ENCODE results near the gene ANXA3. TPM values are rescaled to one million over a fixed set of nuclear protein-coding genes. Genes with fewer than 3 reads are reported as not detected.

The ANXA3 gene
- total RNA-seq, 4 donors from 2014 or later: 98.4 to 216 (median 186) TPM

DNA sequence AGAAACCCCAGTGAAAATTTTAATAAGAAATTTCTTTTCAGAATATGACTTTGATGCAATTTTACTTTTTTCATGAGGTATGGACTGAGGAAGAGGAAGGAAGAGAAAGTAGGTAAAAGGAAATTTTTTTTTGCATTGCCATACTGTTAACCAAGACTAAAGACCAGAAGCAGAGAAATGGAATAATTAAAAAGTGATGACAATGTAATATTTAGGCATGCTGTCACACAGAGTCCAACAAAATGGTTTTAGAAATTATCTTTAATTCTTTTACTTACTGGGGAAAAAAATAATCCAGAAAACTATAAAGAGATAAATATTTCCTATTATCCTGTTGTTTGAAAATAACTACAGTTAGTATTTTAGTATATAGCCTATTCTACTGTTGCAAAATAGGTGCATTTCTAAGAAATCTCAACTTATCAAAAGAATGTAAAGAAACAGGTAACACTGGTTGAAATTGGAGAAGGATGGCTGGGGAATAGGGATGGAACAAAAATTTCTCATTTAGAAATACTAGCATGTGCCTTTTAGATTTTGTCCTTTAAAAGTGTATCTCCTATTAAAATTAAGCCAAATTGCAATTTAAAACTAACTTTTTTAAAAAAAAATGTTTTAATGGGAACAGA lies 92.6 kb downstream of the ANXA3 start:
- intact Hi-C loops (cut with DNase I): loop anchor here (10.0 kb wide), 1 partner anchor 221 kb away; no protein-coding TSS in a partner anchor
- H3K27ac ChIP-seq (replicated peaks in 1 of 4): peak overlapping the region in 1 of 4 donors; percentile 76
- H3K36me3 ChIP-seq: no peaks in the 10 kb centered on the region
- no peaks in the 10 kb centered on the region for H3K9me3 ChIP-seq
- H3K27me3 ChIP-seq: no peaks in the 10 kb centered on the region
- peaks cover 34 to 49% (median 37%) of the 10 kb centered on the region in 4 donors for H3K4me1 ChIP-seq
- TF ChIP-seq POLR2AphosphoS5 (IDR thresholded peaks at IDR 0.05): no peak
- TF ChIP-seq EP300 (IDR thresholded peaks at IDR 0.05): no peak
- TF ChIP-seq POLR2A (IDR thresholded peaks at IDR 0.05; ENCODE audit: low read depth): no peak
- TF ChIP-seq, protein P1, sequence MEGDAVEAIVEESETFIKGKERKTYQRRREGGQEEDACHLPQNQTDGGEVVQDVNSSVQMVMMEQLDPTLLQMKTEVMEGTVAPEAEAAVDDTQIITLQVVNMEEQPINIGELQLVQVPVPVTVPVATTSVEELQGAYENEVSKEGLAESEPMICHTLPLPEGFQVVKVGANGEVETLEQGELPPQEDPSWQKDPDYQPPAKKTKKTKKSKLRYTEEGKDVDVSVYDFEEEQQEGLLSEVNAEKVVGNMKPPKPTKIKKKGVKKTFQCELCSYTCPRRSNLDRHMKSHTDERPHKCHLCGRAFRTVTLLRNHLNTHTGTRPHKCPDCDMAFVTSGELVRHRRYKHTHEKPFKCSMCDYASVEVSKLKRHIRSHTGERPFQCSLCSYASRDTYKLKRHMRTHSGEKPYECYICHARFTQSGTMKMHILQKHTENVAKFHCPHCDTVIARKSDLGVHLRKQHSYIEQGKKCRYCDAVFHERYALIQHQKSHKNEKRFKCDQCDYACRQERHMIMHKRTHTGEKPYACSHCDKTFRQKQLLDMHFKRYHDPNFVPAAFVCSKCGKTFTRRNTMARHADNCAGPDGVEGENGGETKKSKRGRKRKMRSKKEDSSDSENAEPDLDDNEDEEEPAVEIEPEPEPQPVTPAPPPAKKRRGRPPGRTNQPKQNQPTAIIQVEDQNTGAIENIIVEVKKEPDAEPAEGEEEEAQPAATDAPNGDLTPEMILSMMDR (IDR thresholded peaks at IDR 0.05): no peak
- H3K4me3 ChIP-seq: no peak overlapping the region
- DNase-seq (ENCODE audit: extremely low spot score): no peak

DNA sequence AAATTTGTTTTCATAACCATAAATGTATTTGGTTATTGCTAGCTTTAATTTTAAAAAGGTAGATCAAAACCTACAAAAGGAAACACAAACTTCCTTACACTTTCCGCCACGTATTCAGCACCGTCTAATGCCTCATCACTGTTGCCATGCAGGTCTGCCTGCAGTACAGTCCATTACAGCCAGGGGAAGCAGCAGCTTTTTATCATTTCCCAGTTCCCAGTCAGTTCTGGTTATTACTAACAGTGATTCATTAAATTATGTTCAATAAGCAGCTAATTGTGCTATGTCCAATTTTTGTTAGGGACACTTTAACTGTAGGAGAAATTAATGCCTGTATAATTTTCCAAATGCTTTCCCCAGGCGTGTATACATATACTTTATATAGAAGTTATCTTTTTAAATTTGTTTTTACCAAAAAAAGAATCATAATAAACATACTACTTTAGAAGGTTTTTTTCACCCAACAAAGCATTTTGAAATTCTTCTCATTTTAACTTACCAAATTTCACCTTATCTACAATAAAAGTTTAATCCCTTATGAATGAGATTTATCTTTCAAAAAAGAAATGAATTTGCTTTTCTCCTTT lies 93.3 kb downstream of the ANXA3 start:
- peaks cover 34 to 49% (median 37%) of the 10 kb centered on the region in 4 donors for H3K4me1 ChIP-seq
- no peak for DNase-seq (ENCODE audit: extremely low spot score)
- WGBS: 23% methylated on average over 4 of the region's 4 CpGs

DNA sequence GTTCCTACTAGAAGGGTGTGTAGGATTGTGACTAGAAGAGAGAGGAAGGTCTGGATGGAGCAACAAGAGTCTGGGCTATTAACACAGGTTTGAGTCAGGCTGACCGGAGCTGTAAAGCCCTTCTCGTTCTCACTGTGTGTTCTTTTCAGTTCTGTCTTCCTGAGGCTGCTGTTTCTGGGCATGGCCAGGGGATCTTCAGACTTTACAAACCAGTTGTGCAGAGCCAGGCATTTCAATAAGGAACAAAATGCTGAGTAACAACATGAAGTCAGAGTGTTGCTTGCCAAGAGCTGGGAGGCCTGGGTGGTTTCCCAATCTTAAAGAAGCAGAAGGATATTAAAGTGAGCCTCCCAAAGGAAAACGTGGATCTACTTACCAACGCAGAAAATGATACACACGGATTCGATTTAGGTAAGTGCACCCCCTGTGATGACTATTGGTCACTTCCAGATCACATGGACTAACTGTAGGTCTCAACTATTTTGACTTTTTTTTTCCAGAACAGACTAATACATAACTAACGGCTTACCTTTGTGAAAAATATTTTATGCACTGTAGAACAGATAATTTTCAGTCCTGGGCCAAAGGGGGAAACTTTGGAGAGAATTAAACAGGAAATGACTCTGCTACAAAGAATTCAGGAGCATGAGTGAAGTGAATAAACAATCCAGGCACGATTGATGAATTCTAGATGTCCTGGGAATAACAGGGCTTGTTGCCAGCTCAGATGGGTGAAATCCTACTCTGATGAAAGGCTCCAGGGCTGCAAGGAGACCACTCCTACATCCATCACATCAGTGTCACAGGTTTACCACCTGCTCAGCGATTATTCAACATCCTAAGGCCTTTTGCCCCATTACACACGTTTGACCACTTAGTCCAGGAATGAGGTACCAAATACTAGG lies 94.5 kb downstream of the ANXA3 start:
- H3K4me1 ChIP-seq: peaks cover 36 to 56% (median 39%) of the 10 kb centered on the region in 4 donors
- WGBS: 14% methylated on average over 10 of the region's 10 CpGs
- no peaks in the 10 kb centered on the region for H3K27me3 ChIP-seq
- intact Hi-C loops (cut with DNase I): loop anchor here (2.0 to 10.0 kb wide), 2 partner anchors 129 to 219 kb away; no protein-coding TSS in a partner anchor
- DNase-seq (ENCODE audit: extremely low spot score): peak; percentile 95
- peak overlapping the region; percentile 1 to 32 (median 12) for H3K4me3 ChIP-seq
- peak overlapping the region; percentile 76 to 84 (median 79) for H3K27ac ChIP-seq (replicated peaks in 1 of 4)
- TF ChIP-seq POLR2AphosphoS5 (IDR thresholded peaks at IDR 0.05): peak; percentile 59 to 66
- TF ChIP-seq EP300 (IDR thresholded peaks at IDR 0.05): no peak
- no peaks in the 10 kb centered on the region for H3K9me3 ChIP-seq
- no peaks in the 10 kb centered on the region for H3K36me3 ChIP-seq

More for the DNA sequence above, 93.3 kb downstream of the ANXA3 start:
- no peaks in the 10 kb centered on the region for H3K36me3 ChIP-seq
- H3K27me3 ChIP-seq: no peaks in the 10 kb centered on the region
- H3K4me3 ChIP-seq: no peak overlapping the region
- peak overlapping the region; percentile 76 to 84 (median 79) for H3K27ac ChIP-seq (replicated peaks in 1 of 4)
- TF ChIP-seq, protein P1 (IDR thresholded peaks at IDR 0.05): peak; percentile 98 to 99 (median 99)
- TF ChIP-seq POLR2AphosphoS5 (IDR thresholded peaks at IDR 0.05) (no peak), EP300 (IDR thresholded peaks at IDR 0.05) (no peak)
- intact Hi-C loops (cut with DNase I): loop anchor here (10.0 kb wide), 1 partner anchor 220 kb away; no protein-coding TSS in a partner anchor
- H3K9me3 ChIP-seq: no peaks in the 10 kb centered on the region

DNA sequence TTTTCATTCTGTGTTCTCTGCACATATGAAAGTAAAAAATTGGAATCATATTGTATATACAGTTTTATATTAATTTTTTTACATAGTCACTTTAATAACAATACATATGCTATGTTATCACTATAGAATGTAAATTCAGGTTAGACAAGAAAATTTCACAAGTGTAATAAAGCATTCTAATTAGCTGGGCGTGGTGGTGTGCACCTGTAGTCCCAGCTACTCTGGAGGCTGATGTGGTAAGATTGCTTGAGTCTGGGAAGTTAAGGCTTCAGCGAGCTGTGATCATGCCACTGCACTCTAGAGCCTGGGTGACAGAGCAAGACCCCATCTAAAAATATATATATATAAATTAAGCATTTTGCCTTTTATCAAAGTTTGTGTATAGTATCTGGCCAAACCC lies 95.7 kb downstream of the ANXA3 start:
- intact Hi-C loops (cut with DNase I): loop anchor here (2.0 to 10.0 kb wide), 2 partner anchors 128 to 218 kb away; no protein-coding TSS in a partner anchor
- TF ChIP-seq, protein P1 (IDR thresholded peaks at IDR 0.05): no peak
- no peak for TF ChIP-seq EP300 (IDR thresholded peaks at IDR 0.05)
- TF ChIP-seq POLR2AphosphoS5 (IDR thresholded peaks at IDR 0.05): no peak
- no peak for TF ChIP-seq POLR2A (IDR thresholded peaks at IDR 0.05; ENCODE audit: low read depth)
- DNase-seq (ENCODE audit: extremely low spot score): no peak
- H3K4me3 ChIP-seq: no peak overlapping the region
- H3K27ac ChIP-seq (replicated peaks in 1 of 4): peak overlapping the region; percentile 76 to 84 (median 79)
- no peaks in the 10 kb centered on the region for H3K9me3 ChIP-seq
- WGBS: 87% methylated on average over 2 of the region's 2 CpGs
- H3K36me3 ChIP-seq: no peaks in the 10 kb centered on the region
- H3K4me1 ChIP-seq: peaks cover 46 to 66% (median 46%) of the 10 kb centered on the region in 4 donors
- H3K27me3 ChIP-seq: no peaks in the 10 kb centered on the region

All from esophagus muscularis mucosa (tissue), 4 donors.